ENCODE results near the gene TUBGCP3.

TUBGCP3 gene

GRCh38 chr13:112615391-112615790 lies 27.4 kb upstream of the TUBGCP3 start:
- Histone ChIP-seq H3K27ac (ENCODE audit: low read depth, low read length) (no peak overlapping the region), H3F3A (ENCODE audit: control insufficient read depth, insufficient read depth) (no peaks in the 10 kb centered on the region), H4K20me1 (ENCODE audit: control insufficient read depth, insufficient read depth, low read depth, low read length) (no peaks in the 10 kb centered on the region), H3K9me2 (replicated peaks; ENCODE audit: control insufficient read depth, low read length) (no peaks in the 10 kb centered on the region), H3K36me3 (ENCODE audit: control insufficient read depth, low read length) (no peaks in the 10 kb centered on the region), H3K79me2 (ENCODE audit: control insufficient read depth, low read length) (no peaks in the 10 kb centered on the region), H3K4me3 (ENCODE audit: low read length) (no peak overlapping the region), H3K4me1 (ENCODE audit: control insufficient read depth, low read length) (peaks cover 8% of the 10 kb centered on the region), H3K4me2 (ENCODE audit: low read length) (no peak overlapping the region), H3K9me3 (ENCODE audit: control insufficient read depth, insufficient read depth, low read length) (no peaks in the 10 kb centered on the region), H3K27me3 (ENCODE audit: control insufficient read depth, low read length) (0 out of 2 replicates have a peak, but pooled peaks cover 2% of the 10 kb centered on the region)
- no peak for TF ChIP-seq CTCF (IDR thresholded peaks at IDR 0.05; ENCODE audit: low read depth, low read length, poor library complexity, severe bottlenecking)
- no peak for TF ChIP-seq EZH2phosphoT487 (IDR thresholded peaks at IDR 0.05; ENCODE audit: borderline replicate concordance, low read length)

GRCh38 chr13:112614835-112615234 lies 26.9 kb upstream of the TUBGCP3 start:
- H3K79me2 ChIP-seq (ENCODE audit: control insufficient read depth, low read length): no peaks in the 10 kb centered on the region
- no peak for TF ChIP-seq EZH2phosphoT487 (IDR thresholded peaks at IDR 0.05; ENCODE audit: borderline replicate concordance, low read length)
- TF ChIP-seq CTCF (IDR thresholded peaks at IDR 0.05; ENCODE audit: low read depth, low read length, poor library complexity, severe bottlenecking): no peak
- H3K4me2 ChIP-seq (ENCODE audit: low read length): no peak overlapping the region
- no peaks in the 10 kb centered on the region for H3K36me3 ChIP-seq (ENCODE audit: control insufficient read depth, low read length)
- peaks cover 8% of the 10 kb centered on the region for H3K4me1 ChIP-seq (ENCODE audit: control insufficient read depth, low read length)
- no peaks in the 10 kb centered on the region for H4K20me1 ChIP-seq (ENCODE audit: control insufficient read depth, insufficient read depth, low read depth, low read length)
- no peaks in the 10 kb centered on the region for H3F3A ChIP-seq (ENCODE audit: control insufficient read depth, insufficient read depth)
- no peaks in the 10 kb centered on the region for H3K9me2 ChIP-seq (replicated peaks; ENCODE audit: control insufficient read depth, low read length)
- no peak overlapping the region for H3K27ac ChIP-seq (ENCODE audit: low read depth, low read length)
- no peak overlapping the region for H3K4me3 ChIP-seq (ENCODE audit: low read length)
- no peaks in the 10 kb centered on the region for H3K9me3 ChIP-seq (ENCODE audit: control insufficient read depth, insufficient read depth, low read length)
- H3K27me3 ChIP-seq (ENCODE audit: control insufficient read depth, low read length): 0 out of 2 replicates have a peak, but pooled peaks cover 2% of the 10 kb centered on the region

- no peak overlapping the region for H3K4me3 ChIP-seq (ENCODE audit: low read length)
- no peaks in the 10 kb centered on the region for H3K9me2 ChIP-seq (replicated peaks; ENCODE audit: control insufficient read depth, low read length)
- H3K27ac ChIP-seq (ENCODE audit: low read depth, low read length): no peak overlapping the region
- no peaks in the 10 kb centered on the region for H3F3A ChIP-seq (ENCODE audit: control insufficient read depth, insufficient read depth)
- no peaks in the 10 kb centered on the region for H3K9me3 ChIP-seq (ENCODE audit: control insufficient read depth, insufficient read depth, low read length)
- H3K27me3 ChIP-seq (ENCODE audit: control insufficient read depth, low read length): peaks cover 20% of the 10 kb centered on the region
- H3K36me3 ChIP-seq (ENCODE audit: control insufficient read depth, low read length): no peaks in the 10 kb centered on the region
- H3K4me1 ChIP-seq (ENCODE audit: control insufficient read depth, low read length): peaks cover 5% of the 10 kb centered on the region
- H3K79me2 ChIP-seq (ENCODE audit: control insufficient read depth, low read length): no peaks in the 10 kb centered on the region
- no peaks in the 10 kb centered on the region for H4K20me1 ChIP-seq (ENCODE audit: control insufficient read depth, insufficient read depth, low read depth, low read length)
- TF ChIP-seq EZH2phosphoT487 (IDR thresholded peaks at IDR 0.05; ENCODE audit: borderline replicate concordance, low read length) (no peak), CTCF (IDR thresholded peaks at IDR 0.05; ENCODE audit: low read depth, low read length, poor library complexity, severe bottlenecking) (no peak)
- H3K4me2 ChIP-seq (ENCODE audit: low read length): no peak overlapping the region
Measured at GRCh38 chr13:112608212-112608611, 20.3 kb upstream of the TUBGCP3 start.

Data from DOHH2 (cell line).